HepG2 (cell line): ENCODE results near the gene PRDX3. TPM values are rescaled to one million over a fixed set of nuclear protein-coding genes. Genes with fewer than 3 reads are reported as not detected.
A peak's percentile ranks its signal among the peaks of the same experiment; 100 is the strongest.

Experiments used
- GATA4 ChIP-seq: sonication (generic); IDR thresholded peaks from 2 replicates; pipeline ENCODE4 v1.6.1; 2016; ENCODE audit warnings: antibody characterized with exemption, low read depth, borderline replicate concordance
- JUN ChIP-seq: sonication (generic); formaldehyde crosslinking; IDR thresholded peaks from 2 replicates; pipeline ENCODE4 v1.4.0; 2020; ENCODE audit warnings: mild to moderate bottlenecking, missing genetic modification reagents
- NFE2L2 ChIP-seq: fragments of 150-350 bp; IDR thresholded peaks from 2 replicates; pipeline ENCODE4 v1.6.1; 2014; ENCODE audit warnings: low read length
- RARA ChIP-seq: IDR thresholded peaks from 2 replicates; pipeline ENCODE4 v1.6.1; 2016; ENCODE audit warnings: missing genetic modification reagents, missing compliant biosample characterization
- RFX5 ChIP-seq: IDR thresholded peaks from 2 replicates; pipeline ENCODE4 v1.6.1; 2011; ENCODE audit warnings: low read depth, low read length, improper control_type of control experiment
- RORA ChIP-seq: sonication (generic); formaldehyde crosslinking; IDR thresholded peaks from 2 replicates; pipeline ENCODE4 v1.5.0; 2020; ENCODE audit warnings: mild to moderate bottlenecking, missing genetic modification reagents, moderate library complexity
- TCF12 ChIP-seq, 2 experiments: fragments of 450-650 bp in 1 of 2; sonication (generic) in 1 of 2; formaldehyde crosslinking in 1 of 2; IDR thresholded peaks; 2 replicates each; pipeline versions ENCODE4 v1.6.1 to v1.8.0; 2017 to 2022; ENCODE audit warnings: antibody characterized with exemption in 1 of 2, mild to moderate bottlenecking in 1 of 2, missing genetic modification reagents in 1 of 2, moderate library complexity in 1 of 2
- ZFP37 ChIP-seq: sonication (generic); formaldehyde crosslinking; IDR thresholded peaks from 2 replicates; pipeline ENCODE4 v1.4.0; 2020; ENCODE audit warnings: missing genetic modification reagents, borderline replicate concordance
- ZNF484 ChIP-seq: sonication (generic); formaldehyde crosslinking; IDR thresholded peaks from 2 replicates; pipeline ENCODE4 v1.5.1; 2020; ENCODE audit warnings: mild to moderate bottlenecking, low read depth, missing genetic modification reagents, borderline replicate concordance
- ZNF557 ChIP-seq: sonication (generic); formaldehyde crosslinking; IDR thresholded peaks from 2 replicates; pipeline ENCODE4 v1.4.0; 2020; ENCODE audit warnings: missing genetic modification reagents
- polyA plus RNA-seq, 8 experiments: library from polyadenylated mRNA; depleted of rRNA in 3 of 8; stranded (reverse) in 7 of 8; unstranded in 1 of 8; fragments of >200 nt; fragmentation: Illumina TruSeq in 4 of 8; extraction: Trizol in 4 of 8; gene quantifications; 2 replicates each; pipeline versions ENCODE4 v1.2.1 to v1.2.3, GENCODE V29; 2011 to 2016; ENCODE audit warnings: low read depth in 4 of 8, missing spikeins in 1 of 8, mixed read lengths in 1 of 8; ENCODE audit not compliant: insufficient read depth in 1 of 8
- total RNA-seq, 5 experiments: library from RNA; depleted of rRNA; stranded (reverse); fragments of >200 nt; fragmentation: Illumina TruSeq; extraction: Trizol; gene quantifications; 2 replicates each; pipeline ENCODE4 v1.2.3, GENCODE V29; 2016; ENCODE audit warnings: low read depth in 1 of 5
- TF ChIP-seq, protein P1 (sequence below): sonication (generic); formaldehyde crosslinking; IDR thresholded peaks from 2 replicates; pipeline ENCODE4 v1.8.0; 2022; ENCODE audit warnings: missing genetic modification reagents, mild to moderate bottlenecking, inconsistent platforms, borderline replicate concordance
- TF ChIP-seq, protein P2 (sequence below): IDR thresholded peaks from 2 replicates; pipeline ENCODE4 v1.6.1; 2018; ENCODE audit warnings: missing genetic modification reagents
- TF ChIP-seq, protein P3 (sequence below): sonication (generic); formaldehyde crosslinking; IDR thresholded peaks from 2 replicates; pipeline ENCODE4 v1.4.0; 2020; ENCODE audit warnings: mild to moderate bottlenecking, missing genetic modification reagents
- TF ChIP-seq, protein P4 (sequence below): sonication (generic); formaldehyde crosslinking; IDR thresholded peaks from 2 replicates; pipeline ENCODE4 v1.5.1; 2020; ENCODE audit warnings: missing genetic modification reagents, mild to moderate bottlenecking, borderline replicate concordance
- TF ChIP-seq, protein P5 (sequence below): sonication (generic); formaldehyde crosslinking; IDR thresholded peaks from 2 replicates; pipeline ENCODE4 v1.4.0; 2020; ENCODE audit warnings: missing genetic modification reagents

PRDX3 gene
- total and polyA plus RNA-seq, 2 of the 13 experiments (the other 11 are each of a cell fraction or from before 2014, with no cell fraction given), result 407 to 565 TPM

DNA sequence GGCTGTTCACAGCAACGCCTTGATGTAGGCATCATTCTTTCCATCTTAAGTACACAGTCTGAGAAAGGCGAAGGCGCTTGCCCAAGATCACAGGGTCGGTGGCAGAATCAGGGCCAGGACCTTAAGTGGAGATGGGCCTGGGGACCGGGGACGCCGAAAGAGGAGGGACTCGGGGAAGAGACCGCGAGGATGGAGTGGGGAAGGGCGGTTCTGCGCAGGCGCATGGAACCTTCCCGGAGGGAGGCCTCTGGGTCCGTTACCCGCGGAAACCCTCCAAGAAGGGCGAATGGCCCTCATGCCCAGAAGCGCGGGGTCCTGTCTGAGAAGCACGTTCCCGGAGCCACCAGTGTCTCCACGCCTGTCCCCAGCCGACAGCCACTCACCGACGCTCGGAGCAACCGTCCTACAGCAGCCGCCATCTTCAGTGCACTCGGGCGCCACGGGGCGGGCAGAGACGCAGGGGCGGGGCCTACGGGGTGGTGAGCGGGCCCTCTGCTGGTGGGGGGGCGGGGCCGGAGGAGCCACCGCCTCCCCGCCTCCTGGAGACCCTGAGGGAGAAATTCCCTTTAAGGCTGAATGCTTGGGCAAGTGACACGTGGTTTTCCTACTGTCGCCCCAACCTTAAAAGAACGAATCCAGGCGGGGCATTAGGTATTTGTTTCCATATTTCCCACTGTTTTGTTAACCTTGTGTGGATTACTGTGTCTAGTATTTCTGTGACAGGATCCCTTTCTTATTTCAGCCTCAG, at the start of gene PRDX3 (continued):
- TF ChIP-seq, protein P1, sequence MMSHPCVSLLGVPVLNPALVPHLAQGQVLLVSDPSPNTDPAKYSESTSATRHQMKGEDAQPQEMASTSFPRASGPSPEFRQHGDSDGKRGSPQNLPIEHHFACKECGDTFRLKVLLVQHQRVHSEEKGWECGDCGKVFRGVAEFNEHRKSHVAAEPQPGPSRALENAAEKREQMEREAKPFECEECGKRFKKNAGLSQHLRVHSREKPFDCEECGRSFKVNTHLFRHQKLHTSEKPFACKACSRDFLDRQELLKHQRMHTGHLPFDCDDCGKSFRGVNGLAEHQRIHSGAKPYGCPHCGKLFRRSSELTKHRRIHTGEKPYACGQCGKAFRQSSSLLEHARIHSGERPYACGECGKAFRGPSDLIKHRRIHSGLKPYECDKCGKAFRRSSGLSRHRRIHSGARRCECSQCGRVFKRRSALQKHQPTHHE (CRISPR knock-in tag), result peak; percentile 78; the same call in 1 of the 2 replicates
- peak; percentile 77; the same call in 1 of the 2 replicates for TF ChIP-seq ZNF557 (CRISPR knock-in tag)
- TF ChIP-seq TCF12 (IDR thresholded peaks at IDR 0.05), result no peak
- 0 out of 2 replicates have a peak, but pooled peaks have one; percentile 51 for TF ChIP-seq TCF12 (CRISPR knock-in tag; IDR thresholded peaks at IDR 0.05)
- TF ChIP-seq NFE2L2, result no peak
- TF ChIP-seq, protein P2, sequence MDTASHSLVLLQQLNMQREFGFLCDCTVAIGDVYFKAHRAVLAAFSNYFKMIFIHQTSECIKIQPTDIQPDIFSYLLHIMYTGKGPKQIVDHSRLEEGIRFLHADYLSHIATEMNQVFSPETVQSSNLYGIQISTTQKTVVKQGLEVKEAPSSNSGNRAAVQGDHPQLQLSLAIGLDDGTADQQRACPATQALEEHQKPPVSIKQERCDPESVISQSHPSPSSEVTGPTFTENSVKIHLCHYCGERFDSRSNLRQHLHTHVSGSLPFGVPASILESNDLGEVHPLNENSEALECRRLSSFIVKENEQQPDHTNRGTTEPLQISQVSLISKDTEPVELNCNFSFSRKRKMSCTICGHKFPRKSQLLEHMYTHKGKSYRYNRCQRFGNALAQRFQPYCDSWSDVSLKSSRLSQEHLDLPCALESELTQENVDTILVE (CRISPR knock-in tag), result peak; percentile 69
- no peak for TF ChIP-seq RFX5
- TF ChIP-seq, protein P3, sequence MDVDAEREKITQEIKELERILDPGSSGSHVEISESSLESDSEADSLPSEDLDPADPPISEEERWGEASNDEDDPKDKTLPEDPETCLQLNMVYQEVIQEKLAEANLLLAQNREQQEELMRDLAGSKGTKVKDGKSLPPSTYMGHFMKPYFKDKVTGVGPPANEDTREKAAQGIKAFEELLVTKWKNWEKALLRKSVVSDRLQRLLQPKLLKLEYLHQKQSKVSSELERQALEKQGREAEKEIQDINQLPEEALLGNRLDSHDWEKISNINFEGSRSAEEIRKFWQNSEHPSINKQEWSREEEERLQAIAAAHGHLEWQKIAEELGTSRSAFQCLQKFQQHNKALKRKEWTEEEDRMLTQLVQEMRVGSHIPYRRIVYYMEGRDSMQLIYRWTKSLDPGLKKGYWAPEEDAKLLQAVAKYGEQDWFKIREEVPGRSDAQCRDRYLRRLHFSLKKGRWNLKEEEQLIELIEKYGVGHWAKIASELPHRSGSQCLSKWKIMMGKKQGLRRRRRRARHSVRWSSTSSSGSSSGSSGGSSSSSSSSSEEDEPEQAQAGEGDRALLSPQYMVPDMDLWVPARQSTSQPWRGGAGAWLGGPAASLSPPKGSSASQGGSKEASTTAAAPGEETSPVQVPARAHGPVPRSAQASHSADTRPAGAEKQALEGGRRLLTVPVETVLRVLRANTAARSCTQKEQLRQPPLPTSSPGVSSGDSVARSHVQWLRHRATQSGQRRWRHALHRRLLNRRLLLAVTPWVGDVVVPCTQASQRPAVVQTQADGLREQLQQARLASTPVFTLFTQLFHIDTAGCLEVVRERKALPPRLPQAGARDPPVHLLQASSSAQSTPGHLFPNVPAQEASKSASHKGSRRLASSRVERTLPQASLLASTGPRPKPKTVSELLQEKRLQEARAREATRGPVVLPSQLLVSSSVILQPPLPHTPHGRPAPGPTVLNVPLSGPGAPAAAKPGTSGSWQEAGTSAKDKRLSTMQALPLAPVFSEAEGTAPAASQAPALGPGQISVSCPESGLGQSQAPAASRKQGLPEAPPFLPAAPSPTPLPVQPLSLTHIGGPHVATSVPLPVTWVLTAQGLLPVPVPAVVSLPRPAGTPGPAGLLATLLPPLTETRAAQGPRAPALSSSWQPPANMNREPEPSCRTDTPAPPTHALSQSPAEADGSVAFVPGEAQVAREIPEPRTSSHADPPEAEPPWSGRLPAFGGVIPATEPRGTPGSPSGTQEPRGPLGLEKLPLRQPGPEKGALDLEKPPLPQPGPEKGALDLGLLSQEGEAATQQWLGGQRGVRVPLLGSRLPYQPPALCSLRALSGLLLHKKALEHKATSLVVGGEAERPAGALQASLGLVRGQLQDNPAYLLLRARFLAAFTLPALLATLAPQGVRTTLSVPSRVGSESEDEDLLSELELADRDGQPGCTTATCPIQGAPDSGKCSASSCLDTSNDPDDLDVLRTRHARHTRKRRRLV (CRISPR knock-in tag), result 0 out of 2 replicates have a peak, but pooled peaks have one; percentile 42
- no peak for TF ChIP-seq ZFP37 (CRISPR knock-in tag)
- TF ChIP-seq RARA (CRISPR knock-in tag), result no peak
- TF ChIP-seq, protein P4, sequence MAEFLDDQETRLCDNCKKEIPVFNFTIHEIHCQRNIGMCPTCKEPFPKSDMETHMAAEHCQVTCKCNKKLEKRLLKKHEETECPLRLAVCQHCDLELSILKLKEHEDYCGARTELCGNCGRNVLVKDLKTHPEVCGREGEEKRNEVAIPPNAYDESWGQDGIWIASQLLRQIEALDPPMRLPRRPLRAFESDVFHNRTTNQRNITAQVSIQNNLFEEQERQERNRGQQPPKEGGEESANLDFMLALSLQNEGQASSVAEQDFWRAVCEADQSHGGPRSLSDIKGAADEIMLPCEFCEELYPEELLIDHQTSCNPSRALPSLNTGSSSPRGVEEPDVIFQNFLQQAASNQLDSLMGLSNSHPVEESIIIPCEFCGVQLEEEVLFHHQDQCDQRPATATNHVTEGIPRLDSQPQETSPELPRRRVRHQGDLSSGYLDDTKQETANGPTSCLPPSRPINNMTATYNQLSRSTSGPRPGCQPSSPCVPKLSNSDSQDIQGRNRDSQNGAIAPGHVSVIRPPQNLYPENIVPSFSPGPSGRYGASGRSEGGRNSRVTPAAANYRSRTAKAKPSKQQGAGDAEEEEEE (CRISPR knock-in tag), result no peak
- TF ChIP-seq GATA4, result no peak
- peak; percentile 44; the same call in 1 of the 2 replicates for TF ChIP-seq JUN (CRISPR knock-in tag)
- TF ChIP-seq, protein P5, sequence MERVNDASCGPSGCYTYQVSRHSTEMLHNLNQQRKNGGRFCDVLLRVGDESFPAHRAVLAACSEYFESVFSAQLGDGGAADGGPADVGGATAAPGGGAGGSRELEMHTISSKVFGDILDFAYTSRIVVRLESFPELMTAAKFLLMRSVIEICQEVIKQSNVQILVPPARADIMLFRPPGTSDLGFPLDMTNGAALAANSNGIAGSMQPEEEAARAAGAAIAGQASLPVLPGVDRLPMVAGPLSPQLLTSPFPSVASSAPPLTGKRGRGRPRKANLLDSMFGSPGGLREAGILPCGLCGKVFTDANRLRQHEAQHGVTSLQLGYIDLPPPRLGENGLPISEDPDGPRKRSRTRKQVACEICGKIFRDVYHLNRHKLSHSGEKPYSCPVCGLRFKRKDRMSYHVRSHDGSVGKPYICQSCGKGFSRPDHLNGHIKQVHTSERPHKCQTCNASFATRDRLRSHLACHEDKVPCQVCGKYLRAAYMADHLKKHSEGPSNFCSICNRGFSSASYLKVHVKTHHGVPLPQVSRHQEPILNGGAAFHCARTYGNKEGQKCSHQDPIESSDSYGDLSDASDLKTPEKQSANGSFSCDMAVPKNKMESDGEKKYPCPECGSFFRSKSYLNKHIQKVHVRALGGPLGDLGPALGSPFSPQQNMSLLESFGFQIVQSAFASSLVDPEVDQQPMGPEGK (CRISPR knock-in tag), result peak; percentile 35; the same call in 1 of the 2 replicates
- no peak for TF ChIP-seq RORA (CRISPR knock-in tag)
- no peak for TF ChIP-seq ZNF484 (CRISPR knock-in tag)
